HepG2 (cell line): ENCODE measurements around the gene EEIG1. TPM values are rescaled to one million over a fixed set of nuclear protein-coding genes. Genes with fewer than 3 reads are reported as not detected.

Experiments used
- AGO1 ChIP-seq: fragments of 200-400 bp; formaldehyde crosslinking; IDR thresholded peaks from 2 replicates; pipeline ENCODE4 v1.6.1; 2017; ENCODE audit warnings: mild to moderate bottlenecking, low read depth, low read length, moderate library complexity; ENCODE audit not compliant: poor library complexity, severe bottlenecking
- AKAP8 ChIP-seq: sonication (generic); formaldehyde crosslinking; IDR thresholded peaks from 2 replicates; pipeline ENCODE4 v1.5.1; 2020; ENCODE audit warnings: mild to moderate bottlenecking, missing genetic modification reagents
- BRCA1 ChIP-seq: sonication (generic); formaldehyde crosslinking; IDR thresholded peaks from 2 replicates; pipeline ENCODE4 v1.4.0; 2020; ENCODE audit warnings: missing genetic modification reagents
- CREB1 ChIP-seq, 2 experiments: fragments of 450-650 bp in 1 of 2; IDR thresholded peaks; 2 replicates each; pipeline ENCODE4 v1.6.1; 2016 to 2017; ENCODE audit warnings: control low read depth in 1 of 2, mild to moderate bottlenecking in 1 of 2, missing compliant biosample characterization in 1 of 2, missing genetic modification characterization in 1 of 2
- ELF3 ChIP-seq: IDR thresholded peaks from 2 replicates; pipeline ENCODE4 v1.6.1; 2016; ENCODE audit warnings: missing genetic modification reagents, missing compliant biosample characterization
- GATAD1 ChIP-seq: IDR thresholded peaks from 2 replicates; pipeline ENCODE4 v1.6.1; 2016; ENCODE audit warnings: missing genetic modification reagents, missing compliant biosample characterization
- HES4 ChIP-seq: sonication (generic); formaldehyde crosslinking; IDR thresholded peaks from 2 replicates; pipeline ENCODE4 v1.9.0; 2021; ENCODE audit warnings: mild to moderate bottlenecking, missing genetic modification reagents, borderline replicate concordance
- HOXA9 ChIP-seq: sonication (generic); formaldehyde crosslinking; IDR thresholded peaks from 2 replicates; pipeline ENCODE4 v1.8.1; 2022; ENCODE audit warnings: missing genetic modification reagents, mild to moderate bottlenecking, moderate library complexity, borderline replicate concordance
- MAZ ChIP-seq, 2 experiments: sonication (generic) in 1 of 2; formaldehyde crosslinking in 1 of 2; IDR thresholded peaks; 2 replicates each; pipeline versions ENCODE4 v1.5.0 to v1.6.1; 2012 to 2020; ENCODE audit warnings: low read depth in 2 of 2, mild to moderate bottlenecking in 2 of 2, borderline replicate concordance in 1 of 2, improper control_type of control experiment in 1 of 2, low read length in 1 of 2, missing genetic modification reagents in 1 of 2, moderate library complexity in 1 of 2
- NBN ChIP-seq: fragments of 450-650 bp; conservative IDR thresholded peaks from 2 replicates; pipeline ENCODE4 v1.6.1; 2017
- NFKBIZ ChIP-seq: IDR thresholded peaks from 2 replicates; pipeline ENCODE4 v1.6.1; 2018; ENCODE audit warnings: missing genetic modification reagents, missing compliant biosample characterization
- ZFP37 ChIP-seq: sonication (generic); formaldehyde crosslinking; IDR thresholded peaks from 2 replicates; pipeline ENCODE4 v1.4.0; 2020; ENCODE audit warnings: missing genetic modification reagents, borderline replicate concordance
- ZNF75D ChIP-seq: sonication (generic); formaldehyde crosslinking; IDR thresholded peaks from 2 replicates; pipeline ENCODE4 v1.8.1; 2023; ENCODE audit warnings: missing genetic modification reagents, mild to moderate bottlenecking, borderline replicate concordance
- ZNF790 ChIP-seq: sonication (generic); formaldehyde crosslinking; IDR thresholded peaks from 2 replicates; pipeline ENCODE4 v1.8.0; 2022; ENCODE audit warnings: missing genetic modification reagents, mild to moderate bottlenecking, borderline replicate concordance
- polyA plus RNA-seq, 8 experiments: library from polyadenylated mRNA; depleted of rRNA in 3 of 8; stranded (reverse) in 7 of 8; unstranded in 1 of 8; fragments of >200 nt; fragmentation: Illumina TruSeq in 4 of 8; extraction: Trizol in 4 of 8; gene quantifications; 2 replicates each; pipeline versions ENCODE4 v1.2.1 to v1.2.3, GENCODE V29; 2011 to 2016; ENCODE audit warnings: low read depth in 4 of 8, missing spikeins in 1 of 8, mixed read lengths in 1 of 8; ENCODE audit not compliant: insufficient read depth in 1 of 8
- total RNA-seq, 5 experiments: library from RNA; depleted of rRNA; stranded (reverse); fragments of >200 nt; fragmentation: Illumina TruSeq; extraction: Trizol; gene quantifications; 2 replicates each; pipeline ENCODE4 v1.2.3, GENCODE V29; 2016; ENCODE audit warnings: low read depth in 1 of 5
- TF ChIP-seq, protein P1 (sequence below): sonication (generic); formaldehyde crosslinking; IDR thresholded peaks from 2 replicates; pipeline ENCODE4 v1.4.0; 2020; ENCODE audit warnings: missing genetic modification reagents, borderline replicate concordance
- TF ChIP-seq, protein P2 (sequence below): sonication (generic); formaldehyde crosslinking; IDR thresholded peaks from 2 replicates; pipeline ENCODE4 v1.5.0; 2020; ENCODE audit warnings: missing genetic modification reagents
- TF ChIP-seq, protein P3 (sequence below): sonication (generic); formaldehyde crosslinking; IDR thresholded peaks from 2 replicates; pipeline ENCODE4 v1.5.1; 2020; ENCODE audit warnings: missing genetic modification reagents, mild to moderate bottlenecking, borderline replicate concordance
- TF ChIP-seq, protein P4 (sequence below): sonication (generic); formaldehyde crosslinking; IDR thresholded peaks from 2 replicates; pipeline ENCODE4 v1.5.1; 2020; ENCODE audit warnings: missing genetic modification reagents, mild to moderate bottlenecking, borderline replicate concordance
- TF ChIP-seq, protein P5 (sequence below): sonication (generic); formaldehyde crosslinking; IDR thresholded peaks from 2 replicates; pipeline ENCODE4 v1.5.0; 2020; ENCODE audit warnings: missing genetic modification reagents

The EEIG1 gene
- total and polyA plus RNA-seq, 2 of the 13 experiments (the other 11 are each of a cell fraction or from before 2014, with no cell fraction given): 16.6 to 25.2 TPM

DNA sequence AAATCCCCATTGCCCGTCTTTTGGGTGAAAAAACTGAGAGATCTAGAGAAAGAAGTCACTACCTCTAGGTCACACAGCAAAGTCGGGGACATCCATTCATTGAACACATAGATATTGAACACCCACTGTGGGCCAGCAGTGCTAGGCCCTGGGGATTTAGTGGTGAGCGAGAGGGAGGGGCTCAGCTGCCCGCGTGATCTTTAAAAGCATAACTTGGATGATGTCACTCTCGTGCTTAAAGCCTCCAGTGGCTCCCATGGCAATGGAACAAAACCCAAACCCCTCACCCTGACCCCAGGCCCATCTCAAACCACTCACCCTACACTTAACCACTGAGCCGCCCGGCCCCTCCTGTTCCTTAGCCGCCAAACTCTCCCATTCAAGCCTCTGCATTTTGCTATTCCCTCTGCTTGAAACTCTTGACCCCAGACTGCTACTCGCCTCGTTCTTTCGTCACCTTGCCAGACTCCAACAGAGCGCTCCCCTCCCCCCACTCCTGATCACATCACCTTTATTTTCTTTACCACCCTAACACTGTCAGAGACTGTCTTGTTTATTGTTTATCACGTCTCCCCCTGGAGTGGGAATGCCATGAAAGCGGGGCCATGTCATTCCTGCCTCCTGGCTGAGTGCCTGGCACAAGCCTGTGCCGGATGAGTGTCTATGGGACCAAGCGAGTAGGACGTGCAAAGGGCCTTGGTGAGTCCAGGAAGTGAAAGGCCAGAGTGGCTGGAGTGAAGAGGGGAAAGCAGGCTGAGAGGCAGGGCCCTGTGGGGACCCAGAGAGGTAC lies 49.5 kb downstream of the EEIG1 start (continued):
- TF ChIP-seq, protein P1, sequence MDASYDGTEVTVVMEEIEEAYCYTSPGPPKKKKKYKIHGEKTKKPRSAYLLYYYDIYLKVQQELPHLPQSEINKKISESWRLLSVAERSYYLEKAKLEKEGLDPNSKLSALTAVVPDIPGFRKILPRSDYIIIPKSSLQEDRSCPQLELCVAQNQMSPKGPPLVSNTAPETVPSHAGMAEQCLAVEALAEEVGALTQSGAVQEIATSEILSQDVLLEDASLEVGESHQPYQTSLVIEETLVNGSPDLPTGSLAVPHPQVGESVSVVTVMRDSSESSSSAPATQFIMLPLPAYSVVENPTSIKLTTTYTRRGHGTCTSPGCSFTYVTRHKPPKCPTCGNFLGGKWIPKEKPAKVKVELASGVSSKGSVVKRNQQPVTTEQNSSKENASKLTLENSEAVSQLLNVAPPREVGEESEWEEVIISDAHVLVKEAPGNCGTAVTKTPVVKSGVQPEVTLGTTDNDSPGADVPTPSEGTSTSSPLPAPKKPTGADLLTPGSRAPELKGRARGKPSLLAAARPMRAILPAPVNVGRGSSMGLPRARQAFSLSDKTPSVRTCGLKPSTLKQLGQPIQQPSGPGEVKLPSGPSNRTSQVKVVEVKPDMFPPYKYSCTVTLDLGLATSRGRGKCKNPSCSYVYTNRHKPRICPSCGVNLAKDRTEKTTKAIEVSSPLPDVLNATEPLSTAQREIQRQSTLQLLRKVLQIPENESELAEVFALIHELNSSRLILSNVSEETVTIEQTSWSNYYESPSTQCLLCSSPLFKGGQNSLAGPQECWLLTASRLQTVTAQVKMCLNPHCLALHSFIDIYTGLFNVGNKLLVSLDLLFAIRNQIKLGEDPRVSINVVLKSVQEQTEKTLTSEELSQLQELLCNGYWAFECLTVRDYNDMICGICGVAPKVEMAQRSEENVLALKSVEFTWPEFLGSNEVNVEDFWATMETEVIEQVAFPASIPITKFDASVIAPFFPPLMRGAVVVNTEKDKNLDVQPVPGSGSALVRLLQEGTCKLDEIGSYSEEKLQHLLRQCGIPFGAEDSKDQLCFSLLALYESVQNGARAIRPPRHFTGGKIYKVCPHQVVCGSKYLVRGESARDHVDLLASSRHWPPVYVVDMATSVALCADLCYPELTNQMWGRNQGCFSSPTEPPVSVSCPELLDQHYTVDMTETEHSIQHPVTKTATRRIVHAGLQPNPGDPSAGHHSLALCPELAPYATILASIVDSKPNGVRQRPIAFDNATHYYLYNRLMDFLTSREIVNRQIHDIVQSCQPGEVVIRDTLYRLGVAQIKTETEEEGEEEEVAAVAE (CRISPR knock-in tag): no peak
- TF ChIP-seq, protein P2, sequence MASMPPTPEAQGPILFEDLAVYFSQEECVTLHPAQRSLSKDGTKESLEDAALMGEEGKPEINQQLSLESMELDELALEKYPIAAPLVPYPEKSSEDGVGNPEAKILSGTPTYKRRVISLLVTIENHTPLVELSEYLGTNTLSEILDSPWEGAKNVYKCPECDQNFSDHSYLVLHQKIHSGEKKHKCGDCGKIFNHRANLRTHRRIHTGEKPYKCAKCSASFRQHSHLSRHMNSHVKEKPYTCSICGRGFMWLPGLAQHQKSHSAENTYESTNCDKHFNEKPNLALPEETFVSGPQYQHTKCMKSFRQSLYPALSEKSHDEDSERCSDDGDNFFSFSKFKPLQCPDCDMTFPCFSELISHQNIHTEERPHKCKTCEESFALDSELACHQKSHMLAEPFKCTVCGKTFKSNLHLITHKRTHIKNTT (CRISPR knock-in tag): no peak
- TF ChIP-seq ZNF790 (CRISPR knock-in tag): no peak
- TF ChIP-seq, protein P3, sequence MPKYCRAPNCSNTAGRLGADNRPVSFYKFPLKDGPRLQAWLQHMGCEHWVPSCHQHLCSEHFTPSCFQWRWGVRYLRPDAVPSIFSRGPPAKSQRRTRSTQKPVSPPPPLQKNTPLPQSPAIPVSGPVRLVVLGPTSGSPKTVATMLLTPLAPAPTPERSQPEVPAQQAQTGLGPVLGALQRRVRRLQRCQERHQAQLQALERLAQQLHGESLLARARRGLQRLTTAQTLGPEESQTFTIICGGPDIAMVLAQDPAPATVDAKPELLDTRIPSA (CRISPR knock-in tag): no peak
- TF ChIP-seq, protein P4, sequence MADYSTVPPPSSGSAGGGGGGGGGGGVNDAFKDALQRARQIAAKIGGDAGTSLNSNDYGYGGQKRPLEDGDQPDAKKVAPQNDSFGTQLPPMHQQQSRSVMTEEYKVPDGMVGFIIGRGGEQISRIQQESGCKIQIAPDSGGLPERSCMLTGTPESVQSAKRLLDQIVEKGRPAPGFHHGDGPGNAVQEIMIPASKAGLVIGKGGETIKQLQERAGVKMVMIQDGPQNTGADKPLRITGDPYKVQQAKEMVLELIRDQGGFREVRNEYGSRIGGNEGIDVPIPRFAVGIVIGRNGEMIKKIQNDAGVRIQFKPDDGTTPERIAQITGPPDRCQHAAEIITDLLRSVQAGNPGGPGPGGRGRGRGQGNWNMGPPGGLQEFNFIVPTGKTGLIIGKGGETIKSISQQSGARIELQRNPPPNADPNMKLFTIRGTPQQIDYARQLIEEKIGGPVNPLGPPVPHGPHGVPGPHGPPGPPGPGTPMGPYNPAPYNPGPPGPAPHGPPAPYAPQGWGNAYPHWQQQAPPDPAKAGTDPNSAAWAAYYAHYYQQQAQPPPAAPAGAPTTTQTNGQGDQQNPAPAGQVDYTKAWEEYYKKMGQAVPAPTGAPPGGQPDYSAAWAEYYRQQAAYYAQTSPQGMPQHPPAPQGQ (CRISPR knock-in tag): no peak
- no peak for TF ChIP-seq CREB1 (IDR thresholded peaks at IDR 0.05)
- no peak for TF ChIP-seq CREB1 (CRISPR knock-in tag; IDR thresholded peaks at IDR 0.05)
- no peak for TF ChIP-seq AGO1
- no peak for TF ChIP-seq BRCA1 (CRISPR knock-in tag)
- no peak for TF ChIP-seq HES4 (CRISPR knock-in tag)
- no peak for TF ChIP-seq AKAP8 (CRISPR knock-in tag)
- no peak for TF ChIP-seq GATAD1 (CRISPR knock-in tag)
- no peak for TF ChIP-seq ZNF75D
- TF ChIP-seq MAZ (IDR thresholded peaks at IDR 0.05; ENCODE audit: borderline replicate concordance, low read depth, low read length): no peak
- no peak for TF ChIP-seq MAZ (CRISPR knock-in tag; IDR thresholded peaks at IDR 0.05; ENCODE audit: low read depth)
- no peak for TF ChIP-seq NFKBIZ (CRISPR knock-in tag)
- TF ChIP-seq ELF3 (CRISPR knock-in tag): peak; percentile 46; the same call in 1 of the 2 replicates
- TF ChIP-seq, protein P5, sequence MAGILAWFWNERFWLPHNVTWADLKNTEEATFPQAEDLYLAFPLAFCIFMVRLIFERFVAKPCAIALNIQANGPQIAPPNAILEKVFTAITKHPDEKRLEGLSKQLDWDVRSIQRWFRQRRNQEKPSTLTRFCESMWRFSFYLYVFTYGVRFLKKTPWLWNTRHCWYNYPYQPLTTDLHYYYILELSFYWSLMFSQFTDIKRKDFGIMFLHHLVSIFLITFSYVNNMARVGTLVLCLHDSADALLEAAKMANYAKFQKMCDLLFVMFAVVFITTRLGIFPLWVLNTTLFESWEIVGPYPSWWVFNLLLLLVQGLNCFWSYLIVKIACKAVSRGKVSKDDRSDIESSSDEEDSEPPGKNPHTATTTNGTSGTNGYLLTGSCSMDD (CRISPR knock-in tag): no peak
- TF ChIP-seq HOXA9 (CRISPR knock-in tag): no peak
- TF ChIP-seq NBN: no peak
- TF ChIP-seq ZFP37 (CRISPR knock-in tag): no peak
